ENCODE measurements around the gene ORMDL3. TPM values are rescaled to one million over a fixed set of nuclear protein-coding genes. Genes with fewer than 3 reads are reported as not detected.
A peak's percentile ranks its signal among the peaks of the same experiment; 100 is the strongest.

ORMDL3 gene
- total and polyA plus RNA-seq, 10 of the 15 experiments (the other 5 are each of a cell fraction or from before 2014, with no cell fraction given): 8.8 to 98.1 (median 49.9) TPM

DNA sequence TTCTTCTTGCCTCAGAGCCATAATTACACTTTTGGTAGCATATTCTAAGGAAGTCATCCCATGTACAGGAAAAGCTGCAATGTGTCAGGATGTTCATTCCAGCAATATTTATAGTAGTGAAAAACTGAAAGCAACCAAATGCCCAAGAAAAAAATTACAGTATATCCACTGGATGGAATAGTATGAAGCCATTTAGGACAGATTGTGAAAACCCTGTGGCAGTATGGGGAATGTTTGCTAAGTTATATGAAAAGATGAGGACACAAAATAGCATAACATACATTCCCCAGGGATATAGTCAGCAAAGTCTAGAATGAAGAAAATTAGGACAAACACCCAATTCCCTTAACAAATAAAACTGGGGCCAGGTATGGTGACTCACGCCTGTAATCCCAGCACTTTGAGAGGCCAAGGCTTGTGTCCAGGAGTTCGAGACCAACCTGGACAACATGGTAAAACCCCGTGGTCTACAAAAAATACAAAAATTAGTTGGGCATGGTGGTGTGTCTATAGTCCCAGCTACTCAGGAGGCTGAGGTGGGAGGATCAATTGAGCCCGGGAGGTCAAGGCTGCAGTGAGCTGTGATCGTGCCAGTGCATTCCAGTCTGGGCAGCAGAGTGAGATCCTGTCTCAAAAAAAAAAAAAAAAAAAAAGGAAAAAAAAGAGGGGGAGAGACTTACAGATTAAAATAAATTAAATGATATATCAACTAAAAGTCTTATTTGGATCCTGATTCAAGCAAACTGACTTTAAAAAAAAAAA is 2.4 kb upstream of the ORMDL3 start:
- CTCF ChIA-PET: interaction anchor here (1.4 to 2.9 kb wide), 2 partner anchors 10 to 57 kb away, joined by 7 to 33 read pairs; no protein-coding TSS in a partner anchor
- no peak for ATAC-seq
- H3K27ac ChIP-seq (ENCODE audit: control insufficient read depth, insufficient read depth): no peak overlapping the region
- H3K4me2 ChIP-seq (ENCODE audit: control insufficient read depth, insufficient read depth): no peak overlapping the region
- SMC1A ChIA-PET (ENCODE audit: uncharacterized antibody, unreplicated experiment): interaction anchor here (0.8 to 5.7 kb wide), 4 partner anchors 9 to 61 kb away, joined by 3 to 46 read pairs (median 4); no protein-coding TSS in a partner anchor
- H3K36me3 ChIP-seq (ENCODE audit: control insufficient read depth in 2 of 2, insufficient read depth in 2 of 2, low read length in 1 of 2): no peaks in the 10 kb centered on the region
- peaks cover 35% of the 10 kb centered on the region for H3K79me2 ChIP-seq (ENCODE audit: control insufficient read depth, insufficient read depth, low read length)
- H3K27me3 ChIP-seq (replicated peaks in 1 of 2; ENCODE audit: control insufficient read depth in 2 of 2, insufficient read depth in 2 of 2, low read length in 1 of 2): no peaks in the 10 kb centered on the region
- no peak overlapping the region; the same call in 1 of the 2 replicates for H2AFZ ChIP-seq (ENCODE audit: control insufficient read depth, low read depth, low read length)
- POLR2A ChIA-PET: interaction anchor here (1.0 to 6.4 kb wide), 4 partner anchors 9 to 69 kb away, joined by 3 to 64 read pairs (median 13); partner anchors contain the start of gene PSMD3
- BruUV-seq (replicated peaks): no TSS peak
- no peak overlapping the region for H3K4me3 ChIP-seq
- no peaks in the 10 kb centered on the region for H4K20me1 ChIP-seq (ENCODE audit: control insufficient read depth, insufficient read depth)
- peaks cover 21% of the 10 kb centered on the region for H3K4me1 ChIP-seq (ENCODE audit: control insufficient read depth, insufficient read depth, low read length)
- RAD21 ChIA-PET (ENCODE audit: unreplicated experiment): interaction anchor here (0.7 to 2.4 kb wide), 5 partner anchors 9 to 1766 kb away, joined by 3 to 15 read pairs (median 4); partner anchors contain the start of gene PSMD3
- 80% methylated on average over 5 of the region's 5 CpGs for WGBS (ENCODE audit: insufficient coverage, insufficient replicate concordance, low lambda C conversion rate, missing lambda C conversion rate)
- intact Hi-C loops (cut with micrococcal nuclease; ENCODE audit: unreplicated experiment) (loop anchor here (5.0 kb wide), 2 partner anchors 52 to 173 kb away; partner anchors contain the start of gene PSMD3), in situ Hi-C loops (cut with MboI) (no loop called here)
- no peak for DNase-seq (ENCODE audit: low read depth, low spot score)
- FAIRE-seq: no peak
- no peak overlapping the region for H3K9ac ChIP-seq (ENCODE audit: control insufficient read depth, insufficient read depth, low read length)
- 0 out of 2 replicates have a peak, but pooled peaks have one; percentile 9 for TF ChIP-seq NFIC (IDR thresholded peaks at IDR 0.05; ENCODE audit: low read depth, low read length)
- TF ChIP-seq, protein P1, sequence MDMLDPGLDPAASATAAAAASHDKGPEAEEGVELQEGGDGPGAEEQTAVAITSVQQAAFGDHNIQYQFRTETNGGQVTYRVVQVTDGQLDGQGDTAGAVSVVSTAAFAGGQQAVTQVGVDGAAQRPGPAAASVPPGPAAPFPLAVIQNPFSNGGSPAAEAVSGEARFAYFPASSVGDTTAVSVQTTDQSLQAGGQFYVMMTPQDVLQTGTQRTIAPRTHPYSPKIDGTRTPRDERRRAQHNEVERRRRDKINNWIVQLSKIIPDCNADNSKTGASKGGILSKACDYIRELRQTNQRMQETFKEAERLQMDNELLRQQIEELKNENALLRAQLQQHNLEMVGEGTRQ (IDR thresholded peaks at IDR 0.05; ENCODE audit: borderline replicate concordance, low read depth, low read length): no peak
- no peaks in the 10 kb centered on the region for H3K9me3 ChIP-seq (replicated peaks; ENCODE audit: control insufficient read depth, insufficient read depth, low read length)

All from GM12878 (cell line).